Measurements from ENCODE around the gene ACTN1.

ACTN1 gene

GRCh38 chr14:68936476-68936875 is 42.6 kb downstream of the ACTN1 start:
- no peak for DNase-seq (ENCODE audit: low spot score)

GRCh38 chr14:68935761-68936214 is 43.3 kb downstream of the ACTN1 start:
- DNase-seq (ENCODE audit: low spot score) = no peak

GRCh38 chr14:68934066-68934465 is 45.0 kb downstream of the ACTN1 start:
- no peak for DNase-seq (ENCODE audit: low spot score)

- DNase-seq (ENCODE audit: low spot score) = no peak
Measured at GRCh38 chr14:68932686-68933085, 46.4 kb downstream of the ACTN1 start.

- DNase-seq (ENCODE audit: low spot score) = no peak
Measured at GRCh38 chr14:68932231-68932630, 46.9 kb downstream of the ACTN1 start.

- no peak for DNase-seq (ENCODE audit: low spot score)
Measured at GRCh38 chr14:68931474-68932051, 47.5 kb downstream of the ACTN1 start.

- DNase-seq (ENCODE audit: low spot score) = no peak
Measured at GRCh38 chr14:68931063-68931462, 48.0 kb downstream of the ACTN1 start.

- no peak for DNase-seq (ENCODE audit: low spot score)
Measured at GRCh38 chr14:68929623-68930307, 49.3 kb downstream of the ACTN1 start.

GRCh38 chr14:68928770-68929550 is 50.1 kb downstream of the ACTN1 start:
- no peak for DNase-seq (ENCODE audit: low spot score)

- no peak for DNase-seq (ENCODE audit: low spot score)
Measured at GRCh38 chr14:68927956-68928675, 51.0 kb downstream of the ACTN1 start.

- DNase-seq (ENCODE audit: low spot score) = no peak
Measured at GRCh38 chr14:68927089-68927488, 52.0 kb downstream of the ACTN1 start.

- no peak for DNase-seq (ENCODE audit: low spot score)
Measured at GRCh38 chr14:68926236-68926635, 52.9 kb downstream of the ACTN1 start.

GRCh38 chr14:68925373-68925772 is 53.7 kb downstream of the ACTN1 start:
- no peak for DNase-seq (ENCODE audit: low spot score)

- DNase-seq (ENCODE audit: low spot score) = no peak
Measured at GRCh38 chr14:68924186-68925158, 54.6 kb downstream of the ACTN1 start.

GRCh38 chr14:68922886-68923285 is 56.2 kb downstream of the ACTN1 start:
- no peak for DNase-seq (ENCODE audit: low spot score)

GRCh38 chr14:68922201-68922621 is 56.9 kb downstream of the ACTN1 start:
- DNase-seq (ENCODE audit: low spot score) = no peak

- DNase-seq (ENCODE audit: low spot score) = no peak
Measured at GRCh38 chr14:68921666-68922065, 57.4 kb downstream of the ACTN1 start.

GRCh38 chr14:68921049-68921448 is 58.1 kb downstream of the ACTN1 start:
- no peak for DNase-seq (ENCODE audit: low spot score)

- no peak for DNase-seq (ENCODE audit: low spot score)
Measured at GRCh38 chr14:68919129-68919927, 59.8 kb downstream of the ACTN1 start.

- no peak for DNase-seq (ENCODE audit: low spot score)
Measured at GRCh38 chr14:68918612-68919011, 60.5 kb downstream of the ACTN1 start.
